ENCODE results near the gene MTOR.
"Not testable (repeated sequence)": the region's sequence is repeated elsewhere in the genome, so short reads cannot be mapped to it uniquely, and the experiment has no call there.

MTOR gene

GRCh38 chr1:11107599-11107998 lies 154.8 kb downstream of the MTOR start:
- no peak for DNase-seq (ENCODE audit: low spot score)

- no peak for DNase-seq (ENCODE audit: low spot score)
These were observed 156.8 kb downstream of the MTOR start for GRCh38 chr1:11105586-11105985.

GRCh38 chr1:11101347-11101746 lies 161.0 kb downstream of the MTOR start:
- no peak for DNase-seq (ENCODE audit: low spot score)

- not testable (repeated sequence) for DNase-seq (ENCODE audit: low spot score)
These were observed 161.5 kb downstream of the MTOR start for GRCh38 chr1:11100806-11101205.

GRCh38 chr1:11100149-11100493 lies 162.2 kb downstream of the MTOR start:
- DNase-seq (ENCODE audit: low spot score), result no peak

GRCh38 chr1:11099310-11100148 lies 162.8 kb downstream of the MTOR start, which contains the start of gene EXOSC10:
Gene EXOSC10 (minus strand): TSS chr1:11099869. CDS start chr1:11099831, 38 bp downstream.
- DNase-seq (ENCODE audit: low spot score), result peak; percentile 98

- no peak for DNase-seq (ENCODE audit: low spot score)
These were observed 163.4 kb downstream of the MTOR start for GRCh38 chr1:11098931-11099309.

GRCh38 chr1:11083784-11084183 lies 178.6 kb downstream of the MTOR start:
- DNase-seq (ENCODE audit: low spot score), result not testable (repeated sequence)

- no peak for DNase-seq (ENCODE audit: low spot score)
These were observed 181.4 kb downstream of the MTOR start for GRCh38 chr1:11080931-11081330.

- DNase-seq (ENCODE audit: low spot score), result no peak
These were observed 183.7 kb downstream of the MTOR start for GRCh38 chr1:11078631-11079030.

GRCh38 chr1:11073398-11073797 lies 189.0 kb downstream of the MTOR start:
- not testable (repeated sequence) for DNase-seq (ENCODE audit: low spot score)

- DNase-seq (ENCODE audit: low spot score), result no peak
These were observed 190.0 kb downstream of the MTOR start for GRCh38 chr1:11072216-11072917.

GRCh38 chr1:11071463-11072215 lies 190.7 kb downstream of the MTOR start:
- DNase-seq (ENCODE audit: low spot score), result no peak

- DNase-seq (ENCODE audit: low spot score), result no peak
These were observed 191.5 kb downstream of the MTOR start for GRCh38 chr1:11070876-11071275.

- DNase-seq (ENCODE audit: low spot score), result no peak
These were observed 193.5 kb downstream of the MTOR start for GRCh38 chr1:11068600-11069473.

- DNase-seq (ENCODE audit: low spot score), result no peak
These were observed 194.4 kb downstream of the MTOR start for GRCh38 chr1:11067716-11068599.

GRCh38 chr1:11065796-11066195 lies 196.6 kb downstream of the MTOR start:
- DNase-seq (ENCODE audit: low spot score), result no peak

GRCh38 chr1:11064942-11065341 lies 197.4 kb downstream of the MTOR start:
- no peak for DNase-seq (ENCODE audit: low spot score)

- not testable (repeated sequence) for DNase-seq (ENCODE audit: low spot score)
These were observed 198.3 kb downstream of the MTOR start for GRCh38 chr1:11063937-11064537.

GRCh38 chr1:11062965-11063401 lies 199.4 kb downstream of the MTOR start:
- DNase-seq (ENCODE audit: low spot score), result no peak

Measured in D341Med (cell line).